ENCODE results near the gene MUC16. TPM values are rescaled to one million over a fixed set of nuclear protein-coding genes. Genes with fewer than 3 reads are reported as not detected.
"Not testable (repeated sequence)": the region's sequence is repeated elsewhere in the genome, so short reads cannot be mapped to it uniquely, and the experiment has no call there.

Gene MUC16
- 1 to 10 TPM in 1 of 3 donors, under 1 TPM in 2; 0.03 to 3.3 (median 0.90) TPM for polyA plus RNA-seq

- H3K27ac ChIP-seq (ENCODE audit: low read depth, low read length), result no peak within 1 kb of the TSS
- WGBS, 3 donors, result 47 to 62% (median 60%) methylated on average over 18 to 20 of the region's 20 CpGs
Measured at GRCh38 chr19:9009935-9010651, at the start of gene MUC16. MUC16 (minus strand) TSS chr19:9010409.

- no peak overlapping the region for H3K27ac ChIP-seq (ENCODE audit: low read depth, low read length)
- WGBS, 3 donors, result 22 to 47% (median 36%) methylated on average over 12 of the region's 12 CpGs
Measured at GRCh38 chr19:9058905-9059667, 48.9 kb upstream of the MUC16 start.

- 65 to 73% (median 72%) methylated on average over 4 of the region's 4 CpGs for WGBS, 3 donors
- H3K27ac ChIP-seq (ENCODE audit: low read depth, low read length), result no peak overlapping the region
Measured at GRCh38 chr19:9057505-9058258, 47.5 kb upstream of the MUC16 start.

GRCh38 chr19:9056131-9056530 lies 45.9 kb upstream of the MUC16 start:
- not testable (repeated sequence) for H3K27ac ChIP-seq (ENCODE audit: low read depth, low read length)
- WGBS, 3 donors, result 89 to 98% (median 92%) methylated on average over 9 of the region's 9 CpGs

GRCh38 chr19:9054765-9055164 lies 44.6 kb upstream of the MUC16 start:
- WGBS, 3 donors, result 39 to 45% (median 40%) methylated on average over 8 of the region's 8 CpGs
- no peak overlapping the region for H3K27ac ChIP-seq (ENCODE audit: low read depth, low read length)

GRCh38 chr19:9054207-9054606 lies 44.0 kb upstream of the MUC16 start:
- WGBS, 3 donors, result 80 to 85% (median 82%) methylated on average over 8 of the region's 8 CpGs
- no peak overlapping the region for H3K27ac ChIP-seq (ENCODE audit: low read depth, low read length)

GRCh38 chr19:9053674-9054073 lies 43.5 kb upstream of the MUC16 start:
- 96 to 98% (median 97%) methylated on average over 6 of the region's 6 CpGs for WGBS, 3 donors
- H3K27ac ChIP-seq (ENCODE audit: low read depth, low read length), result not testable (repeated sequence)

- WGBS, 3 donors, result 80 to 89% (median 85%) methylated on average over 4 of the region's 4 CpGs
- H3K27ac ChIP-seq (ENCODE audit: low read depth, low read length), result no peak overlapping the region
Measured at GRCh38 chr19:9052894-9053293, 42.7 kb upstream of the MUC16 start.

GRCh38 chr19:9046694-9047093 lies 36.5 kb upstream of the MUC16 start:
- H3K27ac ChIP-seq (ENCODE audit: low read depth, low read length), result no peak overlapping the region
- 46 to 54% (median 50%) methylated on average over 4 of the region's 4 CpGs for WGBS, 3 donors

- WGBS, 3 donors, result 66 to 76% (median 75%) methylated on average over 3 of the region's 3 CpGs
- no peak overlapping the region for H3K27ac ChIP-seq (ENCODE audit: low read depth, low read length)
Measured at GRCh38 chr19:9044449-9044848, 34.2 kb upstream of the MUC16 start.

- WGBS, 3 donors, result 84 to 88% (median 86%) methylated on average over 5 of the region's 5 CpGs
- no peak overlapping the region for H3K27ac ChIP-seq (ENCODE audit: low read depth, low read length)
Measured at GRCh38 chr19:9043524-9043923, 33.3 kb upstream of the MUC16 start.

- 79 to 84% (median 84%) methylated on average over 8 of the region's 8 CpGs for WGBS, 3 donors
Measured at GRCh38 chr19:9041023-9041422, 30.8 kb upstream of the MUC16 start.

GRCh38 chr19:9040131-9040530 lies 29.9 kb upstream of the MUC16 start:
- 56 to 74% (median 70%) methylated on average over 9 of the region's 9 CpGs for WGBS, 3 donors

More at GRCh38 chr19:9041023-9041422, 30.8 kb upstream of the MUC16 start:
- H3K27ac ChIP-seq (ENCODE audit: low read depth, low read length), result no peak overlapping the region

GRCh38 chr19:9039728-9040127 lies 29.5 kb upstream of the MUC16 start:
- no peak overlapping the region for H3K27ac ChIP-seq (ENCODE audit: low read depth, low read length)
- WGBS, 3 donors, result 59 to 77% (median 76%) methylated on average over 5 of the region's 5 CpGs

More at GRCh38 chr19:9040131-9040530, 29.9 kb upstream of the MUC16 start:
- H3K27ac ChIP-seq (ENCODE audit: low read depth, low read length), result no peak overlapping the region

- no peak overlapping the region for H3K27ac ChIP-seq (ENCODE audit: low read depth, low read length)
- 71 to 82% (median 72%) methylated on average over 8 of the region's 8 CpGs for WGBS, 3 donors
Measured at GRCh38 chr19:9037400-9038062, 27.3 kb upstream of the MUC16 start.

- H3K27ac ChIP-seq (ENCODE audit: low read depth, low read length), result no peak overlapping the region
- 18 to 77% (median 67%) methylated on average over 5 of the region's 5 CpGs for WGBS, 3 donors
Measured at GRCh38 chr19:9032136-9032631, 22.0 kb upstream of the MUC16 start.

- H3K27ac ChIP-seq (ENCODE audit: low read depth, low read length), result no peak overlapping the region
- 73 to 80% (median 78%) methylated on average over 27 of the region's 27 CpGs for WGBS, 3 donors
Measured at GRCh38 chr19:9018163-9018875, 8.1 kb upstream of the MUC16 start.

- no peak overlapping the region for H3K27ac ChIP-seq (ENCODE audit: low read depth, low read length)
- WGBS, 3 donors, result 14 to 55% (median 35%) methylated on average over 7 of the region's 7 CpGs
Measured at GRCh38 chr19:9014803-9015202, 4.6 kb upstream of the MUC16 start.
